ENCODE results near the gene SLC9B2. TPM values are rescaled to one million over a fixed set of nuclear protein-coding genes. Genes with fewer than 3 reads are reported as not detected.
"Not testable (repeated sequence)": the region's sequence is repeated elsewhere in the genome, so short reads cannot be mapped to it uniquely, and the experiment has no call there.

The SLC9B2 gene
- total RNA-seq, 4 donors from 2014 or later, result 4.2 to 11.9 (median 5.6) TPM

DNA sequence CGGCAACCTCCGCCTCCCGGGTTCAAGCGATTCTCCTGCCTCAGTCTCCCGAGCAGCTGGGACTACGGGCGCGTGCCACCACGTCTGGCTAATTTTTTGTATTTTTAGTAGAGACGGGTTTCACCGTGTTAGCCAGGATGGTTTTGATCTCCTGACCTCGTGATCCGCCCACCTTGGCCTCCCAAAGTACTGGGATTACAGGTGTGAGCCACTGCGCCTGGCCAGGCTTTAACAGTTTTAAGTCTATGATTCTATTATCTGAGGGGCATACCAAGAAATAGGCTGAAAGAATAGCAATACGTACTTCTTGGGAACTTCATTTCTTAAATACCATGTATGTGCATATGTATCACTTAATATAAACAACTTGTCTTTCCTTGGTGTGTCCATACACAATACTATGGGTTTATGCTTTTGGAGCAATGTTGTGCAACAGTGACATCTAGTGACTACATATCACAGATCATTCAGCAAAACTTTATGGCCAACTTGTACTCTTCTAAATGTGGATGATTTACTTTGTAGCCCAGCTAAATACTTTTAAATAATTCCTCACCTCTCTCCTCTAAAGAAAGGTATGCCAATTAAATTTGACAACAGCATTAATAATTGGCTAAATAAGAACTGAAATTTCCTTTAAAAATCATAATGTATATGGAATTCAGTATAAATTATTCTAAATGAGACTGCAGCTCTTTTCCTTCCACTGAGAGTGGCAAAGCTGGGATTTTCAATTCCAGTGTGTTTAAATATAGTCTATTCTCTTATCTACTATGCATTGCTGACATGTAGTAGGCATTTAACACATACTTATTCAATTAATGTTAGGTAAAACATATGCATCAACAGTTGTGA lies 67.5 kb downstream of the SLC9B2 start:
- peaks cover 18% of the 10 kb centered on the region for H3K4me1 ChIP-seq
- H3K36me3 ChIP-seq, result no peaks in the 10 kb centered on the region
- no peaks in the 10 kb centered on the region for H3K9me3 ChIP-seq
- no peak for DNase-seq (ENCODE audit: low spot score in 2 of 2)
- H3K27ac ChIP-seq, result no peak overlapping the region
- H3K27me3 ChIP-seq, result no peaks in the 10 kb centered on the region
- no peak for TF ChIP-seq EP300 (IDR thresholded peaks at IDR 0.05)
- no peak for TF ChIP-seq POLR2AphosphoS5 (IDR thresholded peaks at IDR 0.05)
- peak; percentile 30 to 57 for TF ChIP-seq CTCF (IDR thresholded peaks at IDR 0.05)
- TF ChIP-seq POLR2A (IDR thresholded peaks at IDR 0.05), result no peak
- WGBS, result 72% methylated on average over 15 of the region's 15 CpGs
- no peak overlapping the region for H3K4me3 ChIP-seq

GRCh38 chr4:103002551-103002950 lies 74.0 kb downstream of the SLC9B2 start:
- no peak for DNase-seq (ENCODE audit: low spot score in 2 of 2)
- no peak for TF ChIP-seq POLR2A (IDR thresholded peaks at IDR 0.05)
- TF ChIP-seq CTCF (IDR thresholded peaks at IDR 0.05), result no peak
- no peak for TF ChIP-seq EP300 (IDR thresholded peaks at IDR 0.05)
- no peak for TF ChIP-seq POLR2AphosphoS5 (IDR thresholded peaks at IDR 0.05)
- 60% methylated on average over 2 of the region's 2 CpGs for WGBS
- no peaks in the 10 kb centered on the region for H3K9me3 ChIP-seq
- H3K27ac ChIP-seq, result no peak overlapping the region
- no peaks in the 10 kb centered on the region for H3K4me1 ChIP-seq
- H3K27me3 ChIP-seq, result no peaks in the 10 kb centered on the region
- H3K4me3 ChIP-seq, result no peak overlapping the region
- H3K36me3 ChIP-seq, result no peaks in the 10 kb centered on the region

GRCh38 chr4:102994803-102995202 lies 81.8 kb downstream of the SLC9B2 start:
- no peaks in the 10 kb centered on the region for H3K36me3 ChIP-seq
- 79% methylated on average over 1 of the region's 1 CpG for WGBS
- H3K9me3 ChIP-seq, result no peaks in the 10 kb centered on the region

GRCh38 chr4:102993985-102994384 lies 82.6 kb downstream of the SLC9B2 start:
- not testable (repeated sequence) for H3K36me3 ChIP-seq; H3K4me1 ChIP-seq; H3K27me3 ChIP-seq; H3K4me3 ChIP-seq; DNase-seq (ENCODE audit: low spot score in 2 of 2); H3K9me3 ChIP-seq; H3K27ac ChIP-seq

More at GRCh38 chr4:102994803-102995202, 81.8 kb downstream of the SLC9B2 start:
- H3K4me1 ChIP-seq, result no peaks in the 10 kb centered on the region
- no peak for DNase-seq (ENCODE audit: low spot score in 2 of 2)
- H3K27ac ChIP-seq, result no peak overlapping the region
- H3K27me3 ChIP-seq, result no peaks in the 10 kb centered on the region
- TF ChIP-seq EP300 (IDR thresholded peaks at IDR 0.05), result no peak
- no peak for TF ChIP-seq CTCF (IDR thresholded peaks at IDR 0.05)
- no peak for TF ChIP-seq POLR2AphosphoS5 (IDR thresholded peaks at IDR 0.05)
- no peak for TF ChIP-seq POLR2A (IDR thresholded peaks at IDR 0.05)
- no peak overlapping the region for H3K4me3 ChIP-seq

- no peak for DNase-seq (ENCODE audit: low spot score in 2 of 2)
- Histone ChIP-seq H3K36me3 (no peaks in the 10 kb centered on the region), H3K27ac (no peak overlapping the region), H3K4me3 (no peak overlapping the region), H3K27me3 (no peaks in the 10 kb centered on the region), H3K9me3 (no peaks in the 10 kb centered on the region), H3K4me1 (no peaks in the 10 kb centered on the region)
- TF ChIP-seq EP300 (IDR thresholded peaks at IDR 0.05) (no peak), POLR2AphosphoS5 (IDR thresholded peaks at IDR 0.05) (no peak), POLR2A (IDR thresholded peaks at IDR 0.05) (no peak), CTCF (IDR thresholded peaks at IDR 0.05) (no peak)
- 95% methylated on average over 1 of the region's 1 CpG for WGBS
Measured at GRCh38 chr4:102988429-102989020, 88.0 kb downstream of the SLC9B2 start.

Measured in suprapubic skin (tissue), 4 donors.